ENCODE results near the gene LAMB2.

- TF ChIP-seq CTCF (conservative IDR thresholded peaks at IDR 0.05; ENCODE audit: low read length) (no peak), EZH2phosphoT487 (IDR thresholded peaks at IDR 0.05; ENCODE audit: borderline replicate concordance, low read depth, low read length) (no peak)
These were observed 42.7 kb upstream of the LAMB2 start for GRCh38 chr3:49175530-49175929.

Measured in OCI-LY7 (cell line).